Mammary epithelial cell (primary cell): ENCODE data around the gene RHEBL1.

Experiments used
- EZH2 ChIP-seq: IDR thresholded peaks from 2 replicates; pipeline ENCODE4 v1.6.1; 2012; ENCODE audit warnings: low read length, inconsistent platforms, borderline replicate concordance
- TF ChIP-seq, protein P1 (sequence below), 2 donors: IDR thresholded peaks in 1 of 2; conservative IDR thresholded peaks in 1 of 2; 2 replicates each; pipeline ENCODE4 v1.5.1; 2011 to 2012; ENCODE audit warnings: inconsistent platforms in 2 of 2, low read length in 2 of 2, mild to moderate bottlenecking in 2 of 2, control low read depth in 1 of 2, low read depth in 1 of 2; ENCODE audit not compliant: insufficient read depth in 1 of 2; ENCODE audit errors: extremely low read depth in 1 of 2

DNA sequence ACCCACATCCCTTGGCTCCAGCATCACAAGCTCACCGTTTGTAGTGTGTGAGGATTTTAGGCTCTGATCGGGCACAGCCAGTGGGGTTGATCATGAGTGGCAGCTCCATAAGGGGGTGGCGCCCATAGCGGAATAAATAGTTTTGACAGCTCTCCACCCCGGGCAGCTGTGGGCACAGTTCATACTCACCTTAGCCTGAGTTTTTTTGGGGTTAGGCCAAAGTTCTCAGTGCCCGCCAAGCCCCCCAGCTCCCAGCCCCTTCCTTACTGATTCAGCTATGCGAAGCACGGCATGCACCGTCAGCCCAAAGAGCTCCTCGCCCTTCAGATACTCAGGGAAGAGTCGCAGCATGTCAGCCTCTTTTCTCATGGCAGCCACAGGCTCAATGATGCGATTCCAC is 45.2 kb downstream of the RHEBL1 start:
- TF ChIP-seq, protein P1, sequence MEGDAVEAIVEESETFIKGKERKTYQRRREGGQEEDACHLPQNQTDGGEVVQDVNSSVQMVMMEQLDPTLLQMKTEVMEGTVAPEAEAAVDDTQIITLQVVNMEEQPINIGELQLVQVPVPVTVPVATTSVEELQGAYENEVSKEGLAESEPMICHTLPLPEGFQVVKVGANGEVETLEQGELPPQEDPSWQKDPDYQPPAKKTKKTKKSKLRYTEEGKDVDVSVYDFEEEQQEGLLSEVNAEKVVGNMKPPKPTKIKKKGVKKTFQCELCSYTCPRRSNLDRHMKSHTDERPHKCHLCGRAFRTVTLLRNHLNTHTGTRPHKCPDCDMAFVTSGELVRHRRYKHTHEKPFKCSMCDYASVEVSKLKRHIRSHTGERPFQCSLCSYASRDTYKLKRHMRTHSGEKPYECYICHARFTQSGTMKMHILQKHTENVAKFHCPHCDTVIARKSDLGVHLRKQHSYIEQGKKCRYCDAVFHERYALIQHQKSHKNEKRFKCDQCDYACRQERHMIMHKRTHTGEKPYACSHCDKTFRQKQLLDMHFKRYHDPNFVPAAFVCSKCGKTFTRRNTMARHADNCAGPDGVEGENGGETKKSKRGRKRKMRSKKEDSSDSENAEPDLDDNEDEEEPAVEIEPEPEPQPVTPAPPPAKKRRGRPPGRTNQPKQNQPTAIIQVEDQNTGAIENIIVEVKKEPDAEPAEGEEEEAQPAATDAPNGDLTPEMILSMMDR (conservative IDR thresholded peaks at IDR 0.05 in 1 of 2, IDR thresholded peaks at IDR 0.05 in 1 of 2; ENCODE audit: extremely low read depth in 1 of 2, insufficient read depth in 1 of 2, low read depth in 1 of 2, low read length in 2 of 2) = no peak
- no peak for TF ChIP-seq EZH2
